Kidney glomerular epithelial cell (primary cell): ENCODE measurements around the gene USP17L29.
"Not testable (repeated sequence)": the region's sequence is repeated elsewhere in the genome, so short reads cannot be mapped to it uniquely, and the experiment has no call there.

Source experiments
- DNase-seq: peaks from one replicate; lab custom pipeline; 2025; lab: John Stamatoyannopoulos, UW

USP17L29 gene

GRCh38 chr4:9353338-9353737, at the start of gene USP17L29:
TSS of gene USP17L29 (plus strand) at chr4:9353638. CDS start at chr4:9353638, 0 bp downstream.
- DNase-seq, result not testable (repeated sequence)

- not testable (repeated sequence) for DNase-seq
Observed at GRCh38 chr4:9324191-9324590, 29.2 kb upstream of the USP17L29 start.

GRCh38 chr4:9324865-9325264, 28.6 kb upstream of the USP17L29 start, which contains the start of gene USP17L24:
TSS of gene USP17L24 (plus strand) at chr4:9325165. CDS start at chr4:9325165, 0 bp downstream.
- not testable (repeated sequence) for DNase-seq

GRCh38 chr4:9329611-9330010, 23.8 kb upstream of the USP17L29 start, which contains the start of gene USP17L25:
TSS of gene USP17L25 (plus strand) at chr4:9329911. CDS start at chr4:9329911, 0 bp downstream.
- not testable (repeated sequence) for DNase-seq

- not testable (repeated sequence) for DNase-seq
Observed at GRCh38 chr4:9334358-9334757, 19.1 kb upstream of the USP17L29 start, which contains the start of gene USP17L26. TSS of gene USP17L26 (plus strand) at chr4:9334658. CDS start at chr4:9334658, 0 bp downstream.

- DNase-seq, result not testable (repeated sequence)
Observed at GRCh38 chr4:9339103-9339502, 14.3 kb upstream of the USP17L29 start, which contains the start of gene USP17L5. TSS of gene USP17L5 (plus strand) at chr4:9339403. CDS start at chr4:9339403, 0 bp downstream.

- not testable (repeated sequence) for DNase-seq
Observed at GRCh38 chr4:9343848-9344247, 9.6 kb upstream of the USP17L29 start, which contains the start of gene USP17L27. TSS of gene USP17L27 (plus strand) at chr4:9344148. CDS start at chr4:9344148, 0 bp downstream.

GRCh38 chr4:9348593-9348992, 4.8 kb upstream of the USP17L29 start, which contains the start of gene USP17L28:
TSS of gene USP17L28 (plus strand) at chr4:9348893. CDS start at chr4:9348893, 0 bp downstream.
- DNase-seq, result not testable (repeated sequence)

GRCh38 chr4:9350866-9351265, 2.6 kb upstream of the USP17L29 start:
- not testable (repeated sequence) for DNase-seq

GRCh38 chr4:9362829-9363228, 9.4 kb downstream of the USP17L29 start, which contains the start of gene USP17L30:
TSS of gene USP17L30 (plus strand) at chr4:9363129. CDS start at chr4:9363129, 0 bp downstream.
- not testable (repeated sequence) for DNase-seq

GRCh38 chr4:9379881-9380280, 26.4 kb downstream of the USP17L29 start:
- not testable (repeated sequence) for DNase-seq

- not testable (repeated sequence) for DNase-seq
Observed at GRCh38 chr4:9381012-9381534, 27.6 kb downstream of the USP17L29 start.

- no peak for DNase-seq
Observed at GRCh38 chr4:9384126-9384525, 30.7 kb downstream of the USP17L29 start.

GRCh38 chr4:9389001-9389400, 35.6 kb downstream of the USP17L29 start:
- not testable (repeated sequence) for DNase-seq
